GM12878 (cell line): ENCODE measurements around the gene GM2A. TPM values are rescaled to one million over a fixed set of nuclear protein-coding genes. Genes with fewer than 3 reads are reported as not detected.

ENCODE experiments used
- ATF3 ChIP-seq: IDR thresholded peaks from 2 replicates; pipeline ENCODE4 v1.6.1; 2011; ENCODE audit warnings: low read depth, mild to moderate bottlenecking, low read length, moderate library complexity, borderline replicate concordance; ENCODE audit errors: extremely low read depth
- CBX5 ChIP-seq: sonication (generic); IDR thresholded peaks from 2 replicates; pipeline ENCODE4 v1.6.1; 2016; ENCODE audit warnings: low read depth, moderate library complexity, mild to moderate bottlenecking, inconsistent platforms
- E2F8 ChIP-seq: fragments of 450-650 bp; IDR thresholded peaks from 2 replicates; pipeline ENCODE4 v1.6.1; 2018; ENCODE audit warnings: mild to moderate bottlenecking, low read depth, moderate library complexity; ENCODE audit not compliant: partially characterized antibody
- IKZF2 ChIP-seq, 2 experiments: fragments of 450-650 bp; IDR thresholded peaks; 2 replicates each; pipeline ENCODE4 v1.6.1; 2017; ENCODE audit warnings: mild to moderate bottlenecking in 2 of 2, moderate library complexity in 2 of 2
- MEF2A ChIP-seq: IDR thresholded peaks from 2 replicates; pipeline ENCODE4 v1.6.1; 2011; ENCODE audit warnings: low read depth, mild to moderate bottlenecking, low read length, moderate library complexity; ENCODE audit not compliant: insufficient read depth
- MTA3 ChIP-seq: IDR thresholded peaks from 2 replicates; pipeline ENCODE4 v1.6.1; 2012; ENCODE audit warnings: low read length, inconsistent platforms, borderline replicate concordance
- NFXL1 ChIP-seq: fragments of 450-650 bp; IDR thresholded peaks from 2 replicates; pipeline ENCODE4 v1.6.1; 2017; ENCODE audit warnings: antibody characterized with exemption, mild to moderate bottlenecking, borderline replicate concordance
- SMARCA5 ChIP-seq: fragments of 450-650 bp; IDR thresholded peaks from 2 replicates; pipeline ENCODE4 v1.6.1; 2017; ENCODE audit warnings: mild to moderate bottlenecking
- SREBF1 ChIP-seq: IDR thresholded peaks from 2 replicates; pipeline ENCODE4 v1.6.1; 2012; ENCODE audit warnings: mild to moderate bottlenecking, low read length
- WRNIP1 ChIP-seq: IDR thresholded peaks from 2 replicates; pipeline ENCODE4 v1.6.1; 2011; ENCODE audit warnings: low read depth, low read length, improper control_type of control experiment, borderline replicate concordance
- ZZZ3 ChIP-seq: IDR thresholded peaks from 2 replicates; pipeline ENCODE4 v1.6.1; 2011; ENCODE audit warnings: low read depth; ENCODE audit not compliant: control insufficient read depth, insufficient read length
- polyA plus RNA-seq, 11 experiments: library from polyadenylated mRNA; depleted of rRNA in 4 of 11; unstranded in 6 of 11; stranded (reverse) in 5 of 11; fragments of >200 nt; fragmentation: Nextera tagmentation in 4 of 11; fragmentation: Illumina TruSeq in 1 of 11; extraction: Ambion mirVana in 4 of 11; extraction: Trizol in 1 of 11; gene quantifications; 1 replicate in 1 of 11; 2 replicates in 10 of 11; pipeline versions ENCODE4 v1.2.1 to v1.2.3, GENCODE V29; 2011 to 2016; ENCODE audit warnings: inconsistent platforms in 2 of 11, missing spikeins in 2 of 11, low read depth in 1 of 11
- total RNA-seq, 4 experiments: library from RNA; depleted of rRNA in 3 of 4; stranded (reverse); fragments of >200 nt in 3 of 4; fragmentation: Illumina TruSeq in 1 of 4; extraction: Trizol in 1 of 4; gene quantifications; 2 replicates each; pipeline versions ENCODE4 v1.2.1 to v1.2.3, GENCODE V29; 2013 to 2021
- TF ChIP-seq, protein P1 (sequence below): fragments of 450-650 bp; IDR thresholded peaks from 2 replicates; pipeline ENCODE4 v1.6.1; 2018; ENCODE audit warnings: borderline replicate concordance, mild to moderate bottlenecking; ENCODE audit not compliant: partially characterized antibody

Gene GM2A
- total and polyA plus RNA-seq, 10 of the 15 experiments (the other 5 are each of a cell fraction or from before 2014, with no cell fraction given): 33.6 to 106 (median 68.2) TPM

GRCh38 chr5:151214614-151215545 is 38.1 kb upstream of the GM2A start (continued):
- TF ChIP-seq WRNIP1: peak; percentile 79; the same call in 1 of the 2 replicates
- no peak for TF ChIP-seq MTA3
- no peak for TF ChIP-seq NFXL1
- TF ChIP-seq SMARCA5: peak; percentile 70; the same call in 1 of the 2 replicates
- TF ChIP-seq ZZZ3: no peak
- TF ChIP-seq E2F8: no peak
- no peak for TF ChIP-seq ATF3
- no peak for TF ChIP-seq SREBF1
- no peak for TF ChIP-seq CBX5
- peak; percentile 36 to 68 for TF ChIP-seq IKZF2 (IDR thresholded peaks at IDR 0.05)
- TF ChIP-seq MEF2A: 0 out of 2 replicates have a peak, but pooled peaks have one; percentile 14
- TF ChIP-seq, protein P1, sequence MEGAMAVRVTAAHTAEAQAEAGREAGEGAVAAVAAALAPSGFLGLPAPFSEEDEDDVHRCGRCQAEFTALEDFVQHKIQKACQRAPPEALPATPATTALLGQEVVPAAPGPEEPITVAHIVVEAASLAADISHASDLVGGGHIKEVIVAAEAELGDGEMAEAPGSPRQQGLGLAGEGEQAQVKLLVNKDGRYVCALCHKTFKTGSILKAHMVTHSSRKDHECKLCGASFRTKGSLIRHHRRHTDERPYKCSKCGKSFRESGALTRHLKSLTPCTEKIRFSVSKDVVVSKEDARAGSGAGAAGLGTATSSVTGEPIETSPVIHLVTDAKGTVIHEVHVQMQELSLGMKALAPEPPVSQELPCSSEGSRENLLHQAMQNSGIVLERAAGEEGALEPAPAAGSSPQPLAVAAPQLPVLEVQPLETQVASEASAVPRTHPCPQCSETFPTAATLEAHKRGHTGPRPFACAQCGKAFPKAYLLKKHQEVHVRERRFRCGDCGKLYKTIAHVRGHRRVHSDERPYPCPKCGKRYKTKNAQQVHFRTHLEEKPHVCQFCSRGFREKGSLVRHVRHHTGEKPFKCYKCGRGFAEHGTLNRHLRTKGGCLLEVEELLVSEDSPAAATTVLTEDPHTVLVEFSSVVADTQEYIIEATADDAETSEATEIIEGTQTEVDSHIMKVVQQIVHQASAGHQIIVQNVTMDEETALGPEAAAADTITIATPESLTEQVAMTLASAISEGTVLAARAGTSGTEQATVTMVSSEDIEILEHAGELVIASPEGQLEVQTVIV: no peak
